NCI-H2081 treated with DMSO at 0.1 percent for 48 hours (cell line): ENCODE data around the gene MTHFD2L.

ENCODE experiments used
- DNase-seq: peaks from one replicate; lab custom pipeline; 2025; lab: John Stamatoyannopoulos, UW

The MTHFD2L gene

DNA sequence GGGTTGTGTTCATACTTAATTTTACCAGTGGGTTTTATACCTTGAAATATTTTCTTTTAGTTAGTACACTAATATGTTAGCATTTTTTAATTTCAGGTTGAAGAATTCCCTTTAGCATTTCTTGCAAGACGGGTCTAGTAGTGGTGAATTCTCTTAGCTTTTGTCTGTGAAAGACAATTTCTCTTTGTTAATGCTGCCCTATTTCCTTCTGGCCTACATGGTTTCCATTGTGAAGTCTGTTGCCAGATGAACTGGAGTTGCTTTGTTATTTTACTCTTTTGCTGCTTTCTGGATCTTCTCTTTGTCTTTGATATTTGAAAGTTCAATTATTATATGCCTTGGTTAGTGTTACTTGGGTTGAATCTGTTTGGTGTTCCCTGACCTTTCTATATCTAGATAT lies 25.0 kb upstream of the MTHFD2L start:
- no peak for DNase-seq

DNA sequence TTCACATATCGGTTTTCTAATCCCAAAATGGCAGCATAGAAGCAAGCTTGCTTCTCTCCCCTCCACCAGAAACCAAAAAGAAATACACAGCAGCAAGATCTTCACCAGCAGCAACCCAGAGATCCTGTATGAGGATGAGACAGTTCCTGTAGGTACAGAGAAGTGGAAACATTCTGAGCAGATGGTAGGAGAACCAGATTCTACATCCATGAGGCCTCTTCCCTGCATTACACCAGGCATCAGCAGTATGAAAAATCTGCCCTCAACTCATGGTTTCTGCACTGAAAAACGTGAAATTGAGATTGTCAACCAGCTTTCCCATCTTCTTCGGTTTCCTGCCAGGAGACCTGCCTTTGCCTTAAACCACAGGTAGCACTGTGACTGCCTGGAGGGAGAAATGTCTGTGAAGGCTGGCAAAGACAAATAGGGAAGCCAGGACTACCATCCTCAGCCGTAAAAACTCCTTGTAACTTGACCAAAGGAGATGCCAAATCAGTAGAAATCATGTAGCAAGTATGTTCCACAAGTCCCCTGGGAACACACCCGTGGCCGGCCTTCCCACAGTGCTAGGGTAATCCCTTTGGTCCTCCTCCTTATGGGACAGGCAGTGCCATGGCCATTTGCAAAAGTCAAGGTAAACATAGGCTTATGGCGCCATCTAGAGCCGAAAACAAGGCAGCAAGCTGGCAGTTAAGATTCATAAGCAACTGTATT lies 24.0 kb upstream of the MTHFD2L start:
- peak; percentile 7 for DNase-seq

DNA sequence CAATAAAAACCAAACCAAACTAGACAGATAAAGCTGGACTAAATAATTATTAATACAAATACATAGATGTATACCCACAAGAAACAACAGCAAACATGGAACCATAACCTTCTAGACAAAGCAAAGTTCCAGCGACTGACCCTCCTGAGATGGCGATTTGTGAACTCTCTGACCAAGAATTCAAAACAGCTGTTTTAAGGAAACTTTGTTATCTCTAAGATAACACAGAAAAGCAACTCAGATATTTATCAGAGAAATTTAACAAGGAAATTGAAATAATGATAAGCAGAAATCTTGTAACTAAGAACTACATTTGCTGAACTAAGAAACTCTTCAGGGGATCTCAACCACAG lies 23.4 kb upstream of the MTHFD2L start:
- no peak for DNase-seq

DNA sequence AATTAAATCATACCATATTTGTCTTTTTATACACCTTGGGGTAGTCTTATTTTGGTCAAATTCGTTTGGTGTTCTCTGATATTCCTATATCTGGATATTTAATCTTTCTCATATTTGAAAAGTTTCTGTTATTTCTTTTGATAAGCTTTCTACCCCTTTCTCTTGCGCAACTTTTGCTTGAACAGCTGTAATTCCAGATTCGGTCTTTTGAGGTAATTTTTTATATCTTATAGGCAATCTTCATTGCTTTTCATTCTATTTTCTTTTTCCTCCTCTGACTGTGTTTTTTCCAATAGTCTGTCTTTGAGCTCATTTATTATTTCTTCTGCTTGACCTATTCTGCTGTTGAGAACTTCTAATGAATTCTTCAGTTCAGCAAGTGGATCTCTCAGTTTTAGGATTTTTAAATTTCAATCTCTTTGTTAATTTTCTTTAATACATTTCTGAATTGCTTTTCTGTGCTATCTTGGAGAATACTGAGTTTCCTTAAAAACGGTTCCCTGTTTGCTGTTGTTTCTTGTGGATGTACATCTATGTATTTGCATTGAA lies 11.3 kb upstream of the MTHFD2L start:
- DNase-seq: no peak

DNA sequence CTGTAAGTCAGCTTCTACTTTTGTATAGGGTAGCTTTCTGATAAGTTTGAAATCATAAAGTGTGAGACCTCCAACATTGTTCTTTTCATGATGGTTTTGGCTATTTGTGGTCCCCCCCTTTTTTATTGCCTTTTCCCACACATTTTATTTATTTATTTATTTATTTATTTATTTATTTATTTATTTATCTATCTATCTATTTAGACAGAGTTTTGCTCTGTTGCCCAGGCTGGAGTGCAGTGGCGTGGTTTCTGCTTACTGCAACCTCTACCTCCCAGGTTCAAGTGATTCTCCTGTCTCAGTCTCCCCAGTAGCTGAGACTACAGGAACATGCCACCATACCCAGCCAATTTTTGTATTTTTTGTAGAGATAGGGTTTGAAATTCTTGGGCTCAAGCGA lies 9.7 kb upstream of the MTHFD2L start:
- no peak for DNase-seq

DNA sequence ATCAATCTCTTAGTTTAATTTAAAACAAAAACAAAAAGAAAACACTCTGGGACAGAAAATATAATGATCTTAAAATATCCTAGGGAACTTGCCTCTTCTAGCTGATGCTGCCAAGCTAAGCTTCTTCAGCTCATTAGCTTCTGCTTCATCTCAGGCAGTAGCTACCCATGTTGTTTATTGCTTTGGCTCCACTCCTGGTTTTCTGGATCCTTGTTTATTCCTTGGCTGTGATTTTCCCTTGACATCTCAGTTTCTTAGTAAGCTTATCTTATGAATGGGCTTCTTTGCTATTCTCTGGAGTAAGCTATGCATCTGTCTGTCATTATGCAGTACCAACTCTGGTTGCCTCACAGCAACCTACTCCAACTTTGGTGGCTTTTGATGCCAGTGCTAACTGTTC lies 5.1 kb upstream of the MTHFD2L start:
- DNase-seq: no peak

DNA sequence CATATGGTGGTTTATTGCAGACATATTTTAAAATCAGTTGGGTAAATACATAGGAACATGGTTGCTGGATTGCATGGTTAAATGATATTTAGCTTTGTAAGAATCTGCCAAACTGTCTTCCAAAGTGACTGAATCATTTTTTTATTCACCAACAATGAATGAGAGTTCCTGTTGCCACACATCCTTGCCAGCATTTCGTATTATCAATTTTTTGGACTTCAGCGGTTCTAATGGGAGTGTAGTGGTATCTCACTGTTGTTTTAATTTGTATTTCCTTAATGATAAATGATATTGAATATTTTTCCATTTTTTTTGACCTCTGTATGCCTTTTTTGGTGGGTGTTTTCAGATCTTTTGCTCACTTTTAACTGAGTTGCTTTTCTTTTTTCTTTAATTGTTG lies 1.4 kb upstream of the MTHFD2L start:
- DNase-seq: no peak

DNA sequence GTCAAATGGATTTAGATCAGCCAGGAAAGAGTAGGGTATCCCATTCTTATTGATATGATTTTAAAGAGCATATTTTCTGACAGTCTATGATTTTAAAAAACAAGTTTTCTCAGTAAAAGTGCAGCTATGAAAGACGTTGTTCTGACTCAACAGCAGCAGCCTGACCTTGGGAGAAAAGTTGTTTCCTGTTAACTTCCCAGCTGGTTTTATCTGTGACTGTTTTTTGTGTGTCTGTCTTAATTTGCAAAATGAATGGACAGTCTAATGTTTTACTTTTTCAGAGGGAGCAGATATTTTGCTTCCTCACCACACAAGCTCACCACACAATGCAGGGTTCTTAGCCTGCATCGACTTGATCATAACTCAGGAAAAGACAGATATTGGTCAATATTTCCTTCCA lies 764 bp upstream of the MTHFD2L start:
- DNase-seq: no peak

DNA sequence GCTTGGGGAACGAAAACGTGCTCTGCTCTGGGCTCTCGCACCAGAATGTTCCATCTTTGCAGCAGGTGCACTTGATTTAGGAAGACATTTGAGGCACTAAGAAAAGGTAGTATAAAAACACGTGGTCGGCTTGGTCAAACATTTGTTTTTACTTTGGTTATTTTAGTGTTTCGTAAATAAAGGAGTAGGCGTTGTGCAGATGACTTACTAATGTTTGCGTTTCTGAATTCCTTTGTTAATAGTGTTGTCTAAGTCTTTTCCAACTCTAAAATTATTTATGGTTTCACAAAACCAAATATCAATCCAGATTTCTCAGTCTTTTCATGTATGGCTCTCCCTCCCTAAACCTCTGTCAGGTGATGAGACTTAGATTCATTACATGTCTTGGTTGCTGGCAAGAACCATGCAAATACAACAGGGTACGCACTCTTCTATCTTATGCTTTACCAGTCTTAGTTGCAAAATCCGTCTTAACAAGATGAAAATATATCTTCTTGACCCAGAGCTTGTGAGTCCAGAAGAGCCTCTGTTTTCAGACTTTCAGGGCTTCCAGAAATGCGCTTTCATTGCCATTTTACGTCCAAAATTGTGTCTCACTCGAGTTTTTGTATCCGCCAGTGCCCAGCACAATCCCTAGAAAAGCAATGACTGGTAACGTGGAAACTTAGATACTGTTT lies 686 bp downstream of the MTHFD2L start:
- no peak for DNase-seq

DNA sequence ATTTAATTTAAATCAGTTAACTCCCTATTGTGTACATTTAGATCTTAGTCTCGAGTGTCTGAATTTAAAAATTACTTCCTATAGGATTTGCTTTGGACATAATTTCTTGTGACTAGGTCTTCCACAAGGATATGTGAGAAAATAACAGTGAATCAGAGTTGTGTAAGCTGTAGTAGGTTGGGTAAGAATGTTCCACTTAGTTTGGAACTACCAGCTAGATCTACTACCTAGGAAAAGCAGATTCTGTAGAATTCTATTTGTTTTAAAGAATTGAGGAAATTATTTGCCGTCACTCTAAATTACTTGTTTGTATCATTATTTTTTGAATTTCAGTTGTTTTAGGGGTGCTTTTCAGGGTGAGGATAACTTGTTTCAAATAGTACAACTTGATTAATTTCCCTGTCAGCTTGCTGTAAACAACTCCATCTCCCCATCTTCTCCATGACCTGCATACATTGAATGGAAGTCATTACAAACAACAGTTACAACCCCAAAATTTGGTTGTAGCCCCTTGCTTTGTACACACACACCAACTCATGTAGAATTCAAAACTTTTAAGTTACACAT lies 1.3 kb downstream of the MTHFD2L start:
- DNase-seq: no peak

DNA sequence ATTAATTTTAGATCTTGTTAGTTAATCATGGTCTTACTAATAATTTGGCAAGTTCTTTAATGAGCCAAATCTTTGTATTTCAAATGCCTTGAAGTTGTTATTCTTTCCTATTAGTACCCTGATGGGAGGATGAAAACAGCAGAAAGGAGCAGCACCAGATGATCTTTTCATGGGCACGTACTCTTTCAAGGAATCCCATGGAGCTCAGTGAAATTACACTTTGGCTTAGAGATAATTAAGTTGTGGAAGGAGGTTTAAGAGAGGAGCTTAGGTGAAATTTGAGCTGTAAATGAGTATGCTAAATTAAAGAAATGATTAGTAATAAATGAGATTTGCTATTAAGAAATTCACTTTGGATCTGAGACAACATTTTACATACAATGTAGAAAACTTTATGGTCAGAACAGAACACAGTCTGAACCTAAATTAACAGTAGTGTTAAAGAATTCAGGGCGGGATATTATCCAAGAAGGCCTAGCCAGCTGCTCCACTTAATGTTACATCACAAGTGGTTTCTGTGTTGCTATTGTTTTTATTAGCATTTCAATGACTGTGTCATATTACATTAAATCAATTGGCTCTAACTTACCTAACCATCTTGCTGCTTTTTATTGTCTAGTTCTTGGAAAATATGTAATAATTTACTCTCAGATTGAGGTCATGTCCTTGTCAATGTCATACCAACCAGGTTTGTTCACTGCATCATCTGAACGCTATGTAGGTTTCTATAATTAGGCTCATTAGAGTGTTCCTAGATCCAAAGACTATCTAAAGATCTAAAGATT lies 3.9 kb downstream of the MTHFD2L start:
- DNase-seq: no peak

DNA sequence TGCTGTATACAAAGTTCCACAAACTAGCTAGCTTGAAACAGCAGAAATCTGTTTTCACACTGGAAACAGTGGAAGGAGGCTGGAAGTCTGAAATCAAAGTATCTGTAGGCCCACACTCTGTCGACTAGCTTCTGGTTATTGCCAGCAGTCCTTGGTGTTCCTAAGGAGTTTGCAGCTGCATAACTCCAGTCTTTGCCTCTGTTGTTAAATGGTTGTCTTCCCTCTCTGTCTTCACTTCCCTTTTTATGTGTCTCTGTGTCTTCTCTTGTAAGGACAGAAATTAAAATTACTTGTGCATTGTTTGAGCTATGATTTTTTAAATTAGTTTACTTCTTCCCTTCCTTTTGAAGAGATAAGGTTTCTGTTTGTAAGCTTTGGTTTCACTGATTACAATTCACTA lies 8.2 kb downstream of the MTHFD2L start:
- no peak for DNase-seq

DNA sequence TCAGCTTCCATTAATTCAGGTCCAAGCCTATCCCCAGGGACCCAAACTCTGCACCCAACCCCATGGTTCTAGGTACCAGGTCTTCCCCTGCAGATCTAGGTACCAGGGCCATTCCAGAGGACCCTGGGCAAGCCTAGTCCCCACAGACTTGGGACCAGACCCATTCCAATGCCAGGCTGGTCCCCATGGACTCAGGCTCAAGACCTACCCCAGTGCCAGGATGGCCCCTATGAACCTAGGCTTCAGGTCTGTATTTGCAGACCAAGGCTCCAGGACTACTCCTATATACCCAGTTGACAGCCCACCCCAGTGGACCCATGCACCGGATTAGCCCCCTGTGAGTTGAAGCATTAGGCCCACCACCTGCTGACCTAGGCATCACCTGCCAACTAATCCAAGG lies 8.9 kb downstream of the MTHFD2L start:
- no peak for DNase-seq

DNA sequence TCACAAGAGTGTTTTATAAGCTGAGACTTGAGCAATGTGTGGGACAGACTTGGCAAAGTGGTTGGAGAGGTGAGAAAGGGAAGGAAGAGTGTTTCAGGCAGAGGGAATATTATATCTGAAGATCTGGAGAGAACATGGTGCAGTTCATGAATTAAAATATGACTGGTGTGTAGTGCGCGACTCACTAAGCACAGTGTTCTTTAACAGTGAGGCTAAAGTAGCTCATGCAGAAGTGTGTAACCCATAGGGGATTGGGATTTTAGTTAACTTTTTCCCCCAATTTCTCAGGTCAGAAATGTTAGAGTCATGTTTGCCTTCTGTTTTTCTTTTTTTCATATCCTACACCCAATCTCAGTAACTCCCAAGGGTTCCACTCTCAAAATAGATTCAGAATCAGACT lies 9.7 kb downstream of the MTHFD2L start:
- no peak for DNase-seq

DNA sequence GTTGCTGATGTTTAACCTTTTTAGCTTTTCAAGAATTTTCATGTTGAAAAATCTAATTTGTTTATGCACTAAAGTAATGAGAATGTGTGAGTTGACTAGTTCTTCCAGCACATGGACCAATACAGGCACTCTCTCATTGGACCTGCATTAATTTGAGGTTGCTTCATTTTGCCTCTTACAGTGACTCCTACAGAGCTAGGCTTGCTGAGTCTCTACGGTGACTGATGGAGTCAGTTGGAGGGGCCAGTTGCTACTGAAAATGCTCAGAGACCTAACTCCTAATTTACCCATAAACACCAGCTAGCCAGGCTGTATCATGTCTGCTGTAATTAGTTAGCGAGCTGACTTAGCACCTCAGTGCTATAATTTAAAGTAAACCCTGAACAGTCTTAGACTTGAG lies 10.9 kb downstream of the MTHFD2L start:
- no peak for DNase-seq

DNA sequence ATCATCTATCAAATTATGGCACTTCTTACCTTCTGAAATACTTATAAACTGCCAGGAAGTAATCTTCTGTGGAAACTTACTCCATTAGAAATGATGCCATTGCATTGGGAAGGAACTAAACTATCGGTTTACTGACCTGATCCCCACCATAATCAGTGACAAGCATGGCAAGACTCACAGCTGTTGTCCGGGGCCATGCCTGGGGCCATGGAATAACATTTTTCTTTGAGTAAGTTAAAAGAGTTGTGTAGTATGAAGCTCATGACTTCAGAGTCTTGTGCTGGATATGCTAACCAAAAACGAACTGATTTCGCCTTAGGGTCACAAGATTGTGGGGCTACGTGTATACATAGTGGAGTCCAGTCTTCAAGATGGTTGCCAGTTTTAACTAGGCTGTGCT lies 15.4 kb downstream of the MTHFD2L start:
- no peak for DNase-seq

DNA sequence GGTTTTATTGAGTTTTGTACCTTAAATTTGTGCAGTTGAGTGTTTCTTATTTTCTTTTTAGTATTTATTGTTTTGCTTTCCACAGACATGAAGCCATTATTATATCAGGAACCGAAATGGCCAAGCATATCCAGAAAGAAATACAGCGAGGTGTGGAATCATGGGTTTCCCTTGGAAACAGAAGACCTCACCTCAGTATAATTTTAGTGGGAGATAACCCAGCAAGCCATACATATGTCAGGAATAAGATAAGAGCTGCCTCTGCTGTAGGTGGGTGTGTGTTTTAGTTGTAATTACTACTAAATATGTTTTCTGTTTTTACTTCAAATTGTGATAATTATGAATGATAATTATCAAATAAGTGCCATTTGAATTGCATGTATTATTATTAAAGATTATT lies 16.5 kb downstream of the MTHFD2L start:
- no peak for DNase-seq

DNA sequence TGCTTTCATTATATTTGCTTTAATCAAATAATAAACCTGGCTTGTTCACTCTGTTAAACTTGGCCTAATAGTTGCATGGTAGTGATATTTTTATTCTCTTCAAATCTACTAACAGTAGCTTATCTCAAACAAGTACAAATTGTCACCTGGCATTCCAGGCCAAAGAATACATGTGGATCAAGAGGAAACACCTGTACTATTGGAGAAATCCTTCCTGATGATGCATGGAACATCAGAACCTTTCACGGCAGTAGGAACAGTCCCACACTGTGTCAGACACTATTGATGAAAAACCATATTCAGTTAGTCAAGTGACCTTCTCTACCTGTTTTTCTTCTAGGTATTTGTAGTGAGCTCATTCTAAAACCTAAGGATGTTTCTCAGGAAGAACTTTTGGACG lies 17.0 kb downstream of the MTHFD2L start:
- no peak for DNase-seq

DNA sequence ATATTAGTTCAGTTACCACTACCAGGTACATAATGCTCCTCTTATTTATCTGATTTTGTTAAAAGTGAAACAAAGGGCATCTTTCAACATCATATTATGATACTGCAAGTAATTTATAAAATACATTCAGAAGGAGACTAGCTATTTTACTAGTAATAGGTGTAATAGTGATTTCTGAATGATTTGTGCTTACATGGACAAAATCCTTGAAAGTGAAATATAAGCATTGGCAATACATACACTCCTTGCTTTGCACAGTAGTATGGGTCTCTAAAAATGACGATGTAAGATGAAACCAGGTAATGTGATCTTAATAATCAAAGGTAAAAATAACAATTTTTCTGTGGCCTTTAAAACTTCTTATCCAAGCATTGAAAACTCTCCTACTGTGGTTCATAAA lies 17.5 kb downstream of the MTHFD2L start:
- no peak for DNase-seq

DNA sequence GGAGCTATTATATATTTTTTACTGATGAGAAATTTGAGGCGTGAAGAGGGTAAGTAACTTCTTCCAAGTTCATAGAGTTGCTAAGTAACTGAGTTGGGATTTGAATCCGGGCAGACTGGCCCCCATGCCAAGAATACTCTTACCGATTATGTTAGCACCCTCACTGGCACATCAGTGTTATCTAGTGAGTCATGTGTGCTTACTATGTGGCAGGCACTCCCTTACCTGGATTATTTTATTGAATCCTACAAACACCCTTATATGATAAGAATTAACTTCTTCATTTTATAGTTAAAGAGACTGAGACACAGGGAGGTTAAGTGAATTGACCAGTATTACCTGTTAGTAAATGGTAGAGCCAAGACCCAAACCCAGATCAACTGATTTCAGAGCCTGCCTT lies 20.9 kb downstream of the MTHFD2L start:
- DNase-seq: no peak

DNA sequence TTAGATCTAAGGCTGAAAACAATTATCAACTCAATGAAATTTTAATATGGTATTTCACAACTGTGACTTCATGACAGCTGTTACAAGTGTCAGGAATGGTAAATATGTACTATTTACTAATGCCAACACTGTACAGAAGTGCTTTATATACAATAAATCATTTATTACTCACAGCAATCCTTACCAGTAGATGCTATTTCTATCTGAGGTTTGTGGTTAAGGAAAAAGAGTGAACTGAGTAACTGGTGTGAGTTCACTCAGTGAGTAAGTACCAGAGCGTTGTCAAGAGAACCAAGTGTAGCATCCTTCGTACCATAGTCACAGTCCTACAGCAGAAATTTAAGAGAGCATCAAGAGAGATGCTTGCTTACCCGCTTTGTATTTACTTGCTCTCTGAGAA lies 23.3 kb downstream of the MTHFD2L start:
- DNase-seq: no peak

DNA sequence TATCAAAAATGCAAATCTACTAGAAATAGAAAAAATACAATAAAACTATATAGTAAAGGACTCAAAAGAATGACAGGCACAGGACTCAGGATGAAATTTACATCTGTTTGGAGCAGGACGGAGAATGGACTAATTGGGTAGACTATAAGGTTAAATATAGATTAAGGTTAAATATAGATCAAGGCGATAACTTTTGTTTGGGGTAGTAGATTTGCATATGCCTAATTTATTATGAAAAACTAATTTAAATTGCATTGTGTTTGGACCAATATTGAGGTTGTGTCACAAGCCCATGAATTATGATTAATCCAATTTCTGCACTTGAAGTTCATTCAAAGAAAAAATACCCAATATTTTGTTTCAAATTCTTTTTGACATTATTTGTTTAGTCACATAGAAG lies 31.0 kb downstream of the MTHFD2L start:
- DNase-seq: no peak
